Upper lobe of left lung (tissue), 4 donors: ENCODE measurements around the gene CMSS1.

ENCODE experiments used
- CTCF ChIP-seq, 6 experiments: fragments of 450-650 bp in 4 of 6; fragments of 200-600 bp in 2 of 6; sonication (generic) in 2 of 6; IDR thresholded peaks; one replicate each; pipeline ENCODE4 v1.5.1; 2016 to 2019; ENCODE audit warnings: antibody characterized with exemption in 6 of 6
- POLR2A ChIP-seq, 4 donors: fragments of 450-650 bp; IDR thresholded peaks; one replicate each; pipeline ENCODE4 v1.5.1; 2016 to 2017; ENCODE audit warnings: antibody characterized with exemption in 4 of 4, mild to moderate bottlenecking in 2 of 4

- TF ChIP-seq CTCF (IDR thresholded peaks at IDR 0.05), result no peak
- TF ChIP-seq POLR2A (IDR thresholded peaks at IDR 0.05), result no peak
Observed at GRCh38 chr3:99845331-99845730, 27.7 kb downstream of the CMSS1 start.
